ENCODE data around the gene TAF4.

Gene TAF4

DNA sequence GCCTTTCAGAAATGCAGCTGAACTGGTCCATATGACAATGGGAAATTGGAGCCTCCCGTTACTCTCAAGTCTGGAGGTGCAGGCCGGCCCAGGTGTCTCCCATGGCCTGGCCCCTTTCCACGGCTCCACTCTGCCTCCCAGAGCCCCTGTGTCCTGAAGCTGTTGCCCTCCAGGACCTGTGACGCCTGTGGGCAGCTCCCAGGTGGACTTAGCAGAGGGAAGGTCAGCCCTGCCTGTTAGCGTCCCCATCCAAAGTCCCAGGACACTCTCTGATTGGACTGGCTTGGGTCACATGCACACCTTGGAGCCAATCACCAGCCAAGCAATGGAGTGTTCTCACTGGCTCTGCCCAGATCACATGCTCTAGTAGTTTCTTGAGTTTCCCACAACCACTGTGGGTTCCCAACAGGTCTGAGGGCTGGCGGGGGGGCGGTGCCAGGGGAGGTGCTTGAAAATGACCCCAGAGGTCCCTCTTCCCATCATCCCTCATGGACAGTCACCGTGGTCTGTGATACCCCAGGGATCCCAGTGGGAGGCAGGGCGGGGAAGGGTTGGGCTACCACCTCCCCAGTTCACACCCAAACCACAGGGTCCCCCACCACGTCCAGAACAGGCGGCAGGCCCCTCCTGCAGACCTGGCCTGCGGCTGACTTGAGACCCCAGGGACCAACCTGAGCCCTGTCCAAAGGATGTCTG, 135.6 kb downstream of the TAF4 start:
- DNase-seq (ENCODE audit: low read depth) = no peak
- no peak for TF ChIP-seq CTCF (conservative IDR thresholded peaks at IDR 0.05; ENCODE audit: low read depth, low read length)
- H3K4me3 ChIP-seq (ENCODE audit: low read depth, low read length) = no peak overlapping the region

DNA sequence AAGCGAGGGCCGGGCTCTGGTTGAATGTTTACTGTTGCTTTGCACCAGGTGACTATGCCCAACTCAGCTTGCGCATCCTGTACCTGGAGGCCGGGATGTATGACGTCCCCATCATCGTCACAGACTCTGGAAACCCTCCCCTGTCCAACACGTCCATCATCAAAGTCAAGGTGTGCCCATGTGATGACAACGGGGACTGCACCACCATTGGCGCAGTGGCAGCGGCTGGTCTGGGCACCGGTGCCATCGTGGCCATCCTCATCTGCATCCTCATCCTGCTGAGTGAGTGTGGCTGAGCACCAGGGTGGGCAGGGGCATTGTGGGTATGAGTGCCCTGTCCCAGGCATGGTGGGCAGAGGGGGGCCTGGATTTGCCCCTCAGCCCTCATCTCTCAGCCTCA, 136.1 kb downstream of the TAF4 start:
- H3K4me3 ChIP-seq (ENCODE audit: low read depth, low read length) = no peak overlapping the region
- TF ChIP-seq CTCF (conservative IDR thresholded peaks at IDR 0.05; ENCODE audit: low read depth, low read length) = no peak
- no peak for DNase-seq (ENCODE audit: low read depth)

DNA sequence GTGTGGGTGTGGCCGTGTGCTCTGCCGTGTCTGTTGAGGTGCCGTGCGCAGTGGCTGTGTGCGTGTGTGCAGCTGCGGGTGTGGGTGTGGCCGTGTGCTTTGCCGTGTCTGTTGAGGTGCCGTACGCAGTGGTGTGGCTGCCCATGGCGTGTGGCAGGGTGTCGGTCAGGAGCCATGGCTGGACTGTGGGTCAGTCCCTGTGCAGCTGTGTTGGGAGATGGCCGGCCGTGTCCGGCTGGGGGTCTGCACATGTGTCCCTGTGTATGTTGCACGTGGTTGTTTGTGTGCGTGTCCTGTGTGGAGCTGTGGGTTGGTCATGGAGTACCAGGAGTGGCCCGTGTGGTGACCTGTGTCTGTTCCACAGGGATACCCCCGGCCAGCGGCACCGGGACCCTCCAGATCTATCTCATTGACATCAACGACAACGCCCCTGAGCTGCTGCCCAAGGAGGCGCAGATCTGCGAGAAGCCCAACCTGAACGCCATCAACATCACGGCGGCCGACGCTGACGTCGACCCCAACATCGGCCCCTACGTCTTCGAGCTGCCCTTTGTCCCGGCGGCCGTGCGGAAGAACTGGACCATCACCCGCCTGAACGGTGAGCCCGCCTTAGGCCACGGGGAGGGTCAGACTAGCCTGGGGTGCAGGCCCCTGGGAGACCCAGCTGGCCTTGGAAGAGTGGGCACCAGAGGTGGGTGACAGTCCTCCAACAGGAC, 137.7 kb downstream of the TAF4 start:
- TF ChIP-seq CTCF (conservative IDR thresholded peaks at IDR 0.05; ENCODE audit: low read depth, low read length) = no peak
- no peak for DNase-seq (ENCODE audit: low read depth)
- H3K4me3 ChIP-seq (ENCODE audit: low read depth, low read length) = no peak overlapping the region

- no peak overlapping the region for H3K4me3 ChIP-seq (ENCODE audit: low read depth, low read length)
- DNase-seq (ENCODE audit: low read depth) = no peak
- TF ChIP-seq CTCF (conservative IDR thresholded peaks at IDR 0.05; ENCODE audit: low read depth, low read length) = no peak
These were observed 138.4 kb downstream of the TAF4 start for GRCh38 chr20:61927193-61927825.

GRCh38 chr20:61926796-61927192, 138.9 kb downstream of the TAF4 start:
- no peak for TF ChIP-seq CTCF (conservative IDR thresholded peaks at IDR 0.05; ENCODE audit: low read depth, low read length)
- no peak for DNase-seq (ENCODE audit: low read depth)
- no peak overlapping the region for H3K4me3 ChIP-seq (ENCODE audit: low read depth, low read length)

GRCh38 chr20:61926253-61926613, 139.4 kb downstream of the TAF4 start:
- no peak for TF ChIP-seq CTCF (conservative IDR thresholded peaks at IDR 0.05; ENCODE audit: low read depth, low read length)
- no peak for DNase-seq (ENCODE audit: low read depth)
- no peak overlapping the region for H3K4me3 ChIP-seq (ENCODE audit: low read depth, low read length)

All from choroid plexus epithelial cell (primary cell).